Measurements from ENCODE around the gene SLC25A15. TPM values are rescaled to one million over a fixed set of nuclear protein-coding genes. Genes with fewer than 3 reads are reported as not detected.

SLC25A15 gene
- total RNA-seq, 2 experiments from 2014 or later: 2.1 to 2.2 TPM

- H3K36me3 ChIP-seq (ENCODE audit: insufficient read depth, low read length): no peaks in the 10 kb centered on the region
- Mint-ChIP-seq H3K36me3 (ENCODE audit: low read depth) (no peaks in the 10 kb centered on the region), H3K9me3 (no peaks in the 10 kb centered on the region), H3K27me3 (no peaks in the 10 kb centered on the region), H3K27ac (peak overlapping the region; percentile 91), H3K4me3 (peak overlapping the region; percentile 83), H3K4me1 (ENCODE audit: low read depth) (peaks cover 33% of the 10 kb centered on the region)
- ChIA-PET CTCF (interaction anchor here (0.8 to 3.2 kb wide), 10 partner anchors 8 to 834 kb away, joined by 3 to 11 read pairs (median 4); partner anchors contain the start of gene SLC25A15), POLR2A (interaction anchor here (0.6 to 3.2 kb wide), 12 partner anchors 11 to 1091 kb away, joined by 3 to 16 read pairs (median 4); partner anchors contain the start of gene SLC25A15)
- peak; percentile 93 for ATAC-seq (ENCODE audit: poor library complexity)
- H3K9me3 ChIP-seq (ENCODE audit: control insufficient read depth in 1 of 2, insufficient read depth in 1 of 2, low read length in 2 of 2): no peaks in the 10 kb centered on the region
- peak overlapping the region; percentile 24 for H3K4me3 ChIP-seq (ENCODE audit: low read length)
- intact Hi-C loops (cut with DNase I, micrococcal nuclease): loop anchor here (2.0 to 10.0 kb wide), 5 partner anchors 144 to 1092 kb away; partner anchors contain the start of gene MTRF1 (in 1 of the 2)
- H3K27me3 ChIP-seq (ENCODE audit: control insufficient read depth in 1 of 2, insufficient read depth in 2 of 2, low read length in 2 of 2): no peaks in the 10 kb centered on the region
- TF ChIP-seq, protein P1, sequence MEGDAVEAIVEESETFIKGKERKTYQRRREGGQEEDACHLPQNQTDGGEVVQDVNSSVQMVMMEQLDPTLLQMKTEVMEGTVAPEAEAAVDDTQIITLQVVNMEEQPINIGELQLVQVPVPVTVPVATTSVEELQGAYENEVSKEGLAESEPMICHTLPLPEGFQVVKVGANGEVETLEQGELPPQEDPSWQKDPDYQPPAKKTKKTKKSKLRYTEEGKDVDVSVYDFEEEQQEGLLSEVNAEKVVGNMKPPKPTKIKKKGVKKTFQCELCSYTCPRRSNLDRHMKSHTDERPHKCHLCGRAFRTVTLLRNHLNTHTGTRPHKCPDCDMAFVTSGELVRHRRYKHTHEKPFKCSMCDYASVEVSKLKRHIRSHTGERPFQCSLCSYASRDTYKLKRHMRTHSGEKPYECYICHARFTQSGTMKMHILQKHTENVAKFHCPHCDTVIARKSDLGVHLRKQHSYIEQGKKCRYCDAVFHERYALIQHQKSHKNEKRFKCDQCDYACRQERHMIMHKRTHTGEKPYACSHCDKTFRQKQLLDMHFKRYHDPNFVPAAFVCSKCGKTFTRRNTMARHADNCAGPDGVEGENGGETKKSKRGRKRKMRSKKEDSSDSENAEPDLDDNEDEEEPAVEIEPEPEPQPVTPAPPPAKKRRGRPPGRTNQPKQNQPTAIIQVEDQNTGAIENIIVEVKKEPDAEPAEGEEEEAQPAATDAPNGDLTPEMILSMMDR (IDR thresholded peaks at IDR 0.05): no peak
- peaks cover 32% of the 10 kb centered on the region for H3K4me1 ChIP-seq (ENCODE audit: insufficient read depth, low read length)
- DNase-seq: peak; percentile 37 to 90 (median 67)
- peak overlapping the region; percentile 71 to 73 for H3K27ac ChIP-seq (ENCODE audit: low read depth in 1 of 2, low read length in 2 of 2)
These were observed 12.7 kb upstream of the SLC25A15 start for GRCh38 chr13:40776681-40777165.

DNA sequence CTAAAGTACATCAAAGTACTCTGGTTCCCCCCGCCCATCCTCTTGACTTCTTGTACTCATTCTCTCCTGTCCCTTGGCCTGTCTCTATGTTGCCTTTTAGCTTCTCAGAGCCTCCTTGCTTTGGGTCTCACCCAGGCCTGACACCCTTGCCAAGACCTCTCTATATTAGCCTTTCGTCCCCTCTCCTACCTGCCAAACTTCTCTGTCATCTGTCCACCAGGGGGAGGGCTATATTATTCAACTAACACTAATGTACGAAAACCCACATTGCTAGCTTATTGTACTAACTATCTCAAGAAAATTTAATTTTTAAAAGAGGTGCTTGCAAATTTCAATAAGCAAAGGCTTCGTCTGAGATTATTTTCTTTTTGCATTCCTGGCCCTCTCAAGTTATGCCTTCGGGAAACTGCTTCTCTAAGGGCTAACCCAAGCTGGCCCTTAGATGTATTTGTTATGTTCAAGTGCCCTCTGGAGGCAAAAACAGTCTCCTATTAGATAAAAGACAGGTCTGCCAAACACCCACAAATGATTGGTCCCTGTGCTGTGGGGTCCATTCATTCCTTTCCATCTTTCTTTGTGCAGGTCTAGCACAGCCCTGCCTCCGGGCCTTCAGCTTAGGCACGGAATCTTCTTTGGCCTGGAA lies 12.1 kb upstream of the SLC25A15 start:
- H3K27ac ChIP-seq (ENCODE audit: low read depth in 1 of 2, low read length in 2 of 2): peak overlapping the region; percentile 71 to 73
- H3K4me1 ChIP-seq (ENCODE audit: insufficient read depth, low read length): peaks cover 30% of the 10 kb centered on the region
- no peaks in the 10 kb centered on the region for H3K9me3 ChIP-seq (ENCODE audit: control insufficient read depth in 1 of 2, insufficient read depth in 1 of 2, low read length in 2 of 2)
- ChIA-PET CTCF (interaction anchor here (0.6 to 3.2 kb wide), 13 partner anchors 9 to 834 kb away, joined by 3 to 11 read pairs (median 4); partner anchors contain the start of gene SLC25A15), POLR2A (interaction anchor here (0.6 to 1.3 kb wide), 10 partner anchors 10 to 1091 kb away, joined by 3 to 9 read pairs (median 4); no protein-coding TSS in a partner anchor)
- no peaks in the 10 kb centered on the region for H3K36me3 ChIP-seq (ENCODE audit: insufficient read depth, low read length)
- Mint-ChIP-seq H3K27ac (peak overlapping the region; percentile 91), H3K4me3 (peak overlapping the region; percentile 83), H3K27me3 (no peaks in the 10 kb centered on the region), H3K36me3 (ENCODE audit: low read depth) (no peaks in the 10 kb centered on the region), H3K4me1 (ENCODE audit: low read depth) (peaks cover 33% of the 10 kb centered on the region), H3K9me3 (no peaks in the 10 kb centered on the region)
- intact Hi-C loops (cut with DNase I, micrococcal nuclease): loop anchor here (2.0 to 10.0 kb wide), 5 partner anchors 144 to 1092 kb away; partner anchors contain the start of gene MTRF1 (in 1 of the 2)
- TF ChIP-seq, protein P1 (IDR thresholded peaks at IDR 0.05): peak; percentile 84
- H3K27me3 ChIP-seq (ENCODE audit: control insufficient read depth in 1 of 2, insufficient read depth in 2 of 2, low read length in 2 of 2): no peaks in the 10 kb centered on the region
- DNase-seq: peak in 7 of 14 experiments; percentile 15 to 76 (median 45)
- ATAC-seq (ENCODE audit: poor library complexity): peak; percentile 50
- H3K4me3 ChIP-seq (ENCODE audit: low read length): peak overlapping the region; percentile 24

DNA sequence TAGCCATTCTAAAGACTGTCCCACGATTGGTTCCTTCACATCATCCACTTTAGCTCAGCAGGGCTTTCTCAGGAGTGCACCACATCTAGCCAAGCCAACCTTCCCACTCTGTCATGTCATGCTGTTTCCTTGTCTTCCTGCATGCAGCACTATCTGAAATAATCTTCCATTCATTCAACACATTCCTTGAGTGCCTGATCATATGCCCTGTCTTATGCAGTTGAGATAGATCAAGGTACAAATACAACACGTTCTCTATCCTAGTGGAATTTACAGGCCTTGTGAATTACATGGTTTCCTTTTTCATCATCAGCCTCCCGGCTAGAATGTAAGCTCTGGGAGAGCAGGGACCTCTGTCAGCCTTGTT lies 11.6 kb upstream of the SLC25A15 start:
- TF ChIP-seq, protein P1 (IDR thresholded peaks at IDR 0.05): no peak
- CTCF ChIA-PET: interaction anchor here (0.6 to 3.2 kb wide), 13 partner anchors 9 to 835 kb away, joined by 3 to 11 read pairs (median 4); partner anchors contain the start of gene SLC25A15

More for the DNA sequence above, 11.6 kb upstream of the SLC25A15 start:
- Histone ChIP-seq H3K9me3 (ENCODE audit: control insufficient read depth in 1 of 2, insufficient read depth in 1 of 2, low read length in 2 of 2) (no peaks in the 10 kb centered on the region), H3K36me3 (ENCODE audit: insufficient read depth, low read length) (no peaks in the 10 kb centered on the region), H3K27me3 (ENCODE audit: control insufficient read depth in 1 of 2, insufficient read depth in 2 of 2, low read length in 2 of 2) (no peaks in the 10 kb centered on the region), H3K27ac (ENCODE audit: low read depth in 1 of 2, low read length in 2 of 2) (peak overlapping the region; percentile 71 to 73), H3K4me3 (ENCODE audit: low read length) (no peak overlapping the region), H3K4me1 (ENCODE audit: insufficient read depth, low read length) (peaks cover 30% of the 10 kb centered on the region)
- Mint-ChIP-seq H3K4me1 (ENCODE audit: low read depth) (peaks cover 33% of the 10 kb centered on the region), H3K36me3 (ENCODE audit: low read depth) (no peaks in the 10 kb centered on the region), H3K4me3 (no peak overlapping the region), H3K27me3 (no peaks in the 10 kb centered on the region), H3K9me3 (no peaks in the 10 kb centered on the region), H3K27ac (peak overlapping the region; percentile 91)
- intact Hi-C loops (cut with DNase I, micrococcal nuclease): loop anchor here (2.0 to 10.0 kb wide), 6 partner anchors 143 to 1093 kb away; partner anchors contain the start of gene MTRF1 (in 1 of the 2)
- POLR2A ChIA-PET: interaction anchor here (0.7 to 1.3 kb wide), 9 partner anchors 10 to 1092 kb away, joined by 3 to 9 read pairs (median 4); no protein-coding TSS in a partner anchor
- DNase-seq (no peak), ATAC-seq (ENCODE audit: poor library complexity) (no peak)
